Ishikawa (cell line): ENCODE results near the gene ANKRD13D.
A peak's percentile ranks its signal among the peaks of the same experiment; 100 is the strongest.

Source experiments
- CEBPB ChIP-seq: IDR thresholded peaks from 2 replicates; pipeline ENCODE4 v1.6.1; 2012
- CREB1 ChIP-seq: IDR thresholded peaks from 2 replicates; pipeline ENCODE4 v1.6.1; 2012; ENCODE audit warnings: low read depth
- EGR1 ChIP-seq: IDR thresholded peaks from 2 replicates; pipeline ENCODE4 v1.6.1; 2012
- EP300 ChIP-seq: IDR thresholded peaks from 2 replicates; pipeline ENCODE4 v1.6.1; 2012; ENCODE audit warnings: borderline replicate concordance
- FOXM1 ChIP-seq: IDR thresholded peaks from 2 replicates; pipeline ENCODE4 v1.6.1; 2012; ENCODE audit warnings: low read depth, borderline replicate concordance
- NFIC ChIP-seq: IDR thresholded peaks from 2 replicates; pipeline ENCODE4 v1.6.1; 2012
- RAD21 ChIP-seq: IDR thresholded peaks from 2 replicates; pipeline ENCODE4 v1.6.1; 2012; ENCODE audit warnings: low read depth
- REST ChIP-seq: IDR thresholded peaks from 2 replicates; pipeline ENCODE4 v1.6.1; 2012; ENCODE audit warnings: low read depth, mild to moderate bottlenecking
- TAF1 ChIP-seq: IDR thresholded peaks from 2 replicates; pipeline ENCODE4 v1.6.1; 2012; ENCODE audit warnings: low read depth, mild to moderate bottlenecking
- TCF12 ChIP-seq: IDR thresholded peaks from 2 replicates; pipeline ENCODE4 v1.6.1; 2012; ENCODE audit warnings: low read depth
- USF1 ChIP-seq: IDR thresholded peaks from 2 replicates; pipeline ENCODE4 v1.6.1; 2012
- YY1 ChIP-seq: IDR thresholded peaks from 2 replicates; pipeline ENCODE4 v1.6.1; 2012; ENCODE audit warnings: low read depth

GRCh38 chr11:67265633-67266448, 23.3 kb upstream of the ANKRD13D start:
- TF ChIP-seq FOXM1 = no peak
- TF ChIP-seq RAD21 = peak; percentile 72
- no peak for TF ChIP-seq NFIC
- no peak for TF ChIP-seq REST
- TF ChIP-seq YY1 = no peak
- TF ChIP-seq EP300 = no peak
- no peak for TF ChIP-seq EGR1
- no peak for TF ChIP-seq CEBPB
- TF ChIP-seq USF1 = no peak
- TF ChIP-seq TAF1 = no peak
- no peak for TF ChIP-seq TCF12
- TF ChIP-seq CREB1 = no peak
